Kidney epithelial cell (primary cell): ENCODE results near the gene IQSEC3. TPM values are rescaled to one million over a fixed set of nuclear protein-coding genes. Genes with fewer than 3 reads are reported as not detected.

Experiments used
- DNase-seq: peaks from one replicate; pipeline ENCODE4 v3.0.0-alpha.2; 2010; ENCODE audit warnings: low read depth
- H3K27me3 ChIP-seq: 2 replicates; pipeline ENCODE4 v1.6.0; 2011; ENCODE audit warnings: low read length; ENCODE audit not compliant: control insufficient read depth, insufficient read depth
- H3K36me3 ChIP-seq: 2 replicates; pipeline ENCODE4 v1.5.1; 2011; ENCODE audit warnings: low read length; ENCODE audit not compliant: control insufficient read depth, insufficient read depth
- H3K4me3 ChIP-seq: 2 replicates; pipeline ENCODE4 v1.5.1; 2011; ENCODE audit warnings: low read depth, mild to moderate bottlenecking, control low read depth, low read length
- CTCF ChIP-seq: IDR thresholded peaks from 2 replicates; pipeline ENCODE4 v1.5.1; 2011; ENCODE audit warnings: mild to moderate bottlenecking, moderate library complexity, low read length, control low read depth, inconsistent platforms; ENCODE audit not compliant: insufficient read depth, poor library complexity, severe bottlenecking
- total RNA-seq: library from RNA; depleted of rRNA; stranded (reverse); fragments of >200 nt; gene quantifications from 2 replicates; pipeline ENCODE4 v1.2.3, GENCODE V29; 2015

The IQSEC3 gene
- total RNA-seq, 1 donor from 2014 or later, result 1.0 TPM

DNA sequence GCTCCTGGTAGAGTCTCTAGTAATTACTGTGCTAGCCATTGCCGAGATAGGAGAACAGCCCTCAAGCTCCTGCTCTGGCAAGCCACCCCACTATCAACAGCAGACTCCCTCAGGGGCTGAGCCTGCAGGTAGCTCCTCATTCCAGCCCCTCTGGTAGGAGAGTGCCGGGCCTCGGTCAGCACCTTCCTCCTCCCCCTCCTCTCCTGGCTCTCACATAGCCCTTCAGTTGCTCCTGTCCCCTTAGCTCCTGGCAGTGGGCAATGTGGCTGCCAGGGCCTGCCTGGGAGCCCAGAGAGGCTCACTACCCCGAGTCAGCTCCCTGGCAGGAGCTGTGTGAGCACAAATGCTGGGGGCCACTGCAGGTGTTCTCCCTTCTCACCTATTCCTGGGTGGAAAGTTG, 52.0 kb downstream of the IQSEC3 start:
- Histone ChIP-seq H3K36me3 (no peaks in the 10 kb centered on the region), H3K27me3 (peaks cover 17% of the 10 kb centered on the region), H3K4me3 (no peak overlapping the region)
- DNase-seq, result no peak
- no peak for TF ChIP-seq CTCF

DNA sequence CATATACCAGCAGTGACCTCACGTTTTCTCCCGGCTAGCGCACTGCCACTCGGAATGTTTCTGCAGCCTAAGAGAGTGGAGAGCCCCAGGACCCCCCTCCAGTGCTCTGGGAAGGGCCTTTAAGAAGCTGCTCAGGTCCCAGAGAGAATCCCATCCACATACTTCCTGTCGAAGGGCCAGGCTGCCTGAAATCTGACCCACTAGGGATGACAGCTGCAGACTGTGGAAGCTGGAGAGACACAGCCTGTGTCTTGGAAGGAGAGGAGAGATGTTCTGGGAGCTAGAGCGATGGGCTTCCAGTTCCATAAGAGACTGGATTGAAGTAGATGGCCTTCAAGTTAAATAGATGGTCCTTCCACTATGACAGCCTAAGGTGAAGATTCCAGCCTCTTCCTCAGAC, 54.4 kb downstream of the IQSEC3 start:
- TF ChIP-seq CTCF, result no peak
- no peak overlapping the region for H3K4me3 ChIP-seq
- H3K36me3 ChIP-seq, result no peaks in the 10 kb centered on the region
- no peak for DNase-seq
- H3K27me3 ChIP-seq, result peaks cover 27% of the 10 kb centered on the region

DNA sequence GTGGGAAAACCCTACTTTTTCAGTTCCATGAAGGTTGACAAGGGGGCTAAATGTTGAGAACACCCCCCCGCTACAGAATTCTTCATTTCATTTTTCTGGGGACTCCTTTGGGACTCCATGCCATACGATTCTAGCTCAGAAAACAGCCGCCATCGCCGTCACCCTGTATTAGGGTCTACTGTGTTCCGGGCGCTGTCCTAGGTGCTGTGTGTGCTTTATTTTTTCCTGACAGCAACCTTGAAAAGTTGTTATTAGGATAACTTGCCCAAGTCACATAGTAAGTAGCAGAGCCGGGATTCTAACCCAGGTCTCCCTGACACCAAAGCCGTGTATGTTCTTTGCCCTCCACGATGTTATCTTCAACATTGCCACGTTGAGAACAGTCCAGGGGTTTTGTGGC, 55.1 kb downstream of the IQSEC3 start:
- DNase-seq, result no peak
- TF ChIP-seq CTCF, result no peak
- H3K27me3 ChIP-seq, result peaks cover 31% of the 10 kb centered on the region
- no peaks in the 10 kb centered on the region for H3K36me3 ChIP-seq
- no peak overlapping the region for H3K4me3 ChIP-seq

DNA sequence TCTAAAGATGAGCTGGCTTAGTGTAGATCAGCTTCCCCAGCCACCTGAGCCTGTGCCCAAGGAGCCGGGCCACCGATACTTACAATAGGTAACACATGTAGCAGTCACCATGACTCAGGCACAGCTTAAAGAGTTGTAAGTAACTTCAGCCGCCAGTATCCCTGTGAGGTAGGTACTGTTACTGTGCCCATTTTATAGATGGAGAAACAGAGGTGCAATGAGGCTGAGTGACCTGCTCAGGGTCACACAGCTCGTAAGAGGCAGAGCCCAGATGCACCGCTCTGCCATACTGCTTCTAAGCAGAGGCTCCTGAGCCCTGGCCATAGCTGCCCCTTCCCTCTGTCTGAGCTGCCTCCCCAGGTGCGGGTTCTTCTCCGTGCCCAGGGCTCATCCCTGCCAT, 58.5 kb downstream of the IQSEC3 start:
- no peaks in the 10 kb centered on the region for H3K36me3 ChIP-seq
- no peak overlapping the region for H3K4me3 ChIP-seq
- TF ChIP-seq CTCF, result no peak
- H3K27me3 ChIP-seq, result peaks cover 24% of the 10 kb centered on the region
- DNase-seq, result no peak

DNA sequence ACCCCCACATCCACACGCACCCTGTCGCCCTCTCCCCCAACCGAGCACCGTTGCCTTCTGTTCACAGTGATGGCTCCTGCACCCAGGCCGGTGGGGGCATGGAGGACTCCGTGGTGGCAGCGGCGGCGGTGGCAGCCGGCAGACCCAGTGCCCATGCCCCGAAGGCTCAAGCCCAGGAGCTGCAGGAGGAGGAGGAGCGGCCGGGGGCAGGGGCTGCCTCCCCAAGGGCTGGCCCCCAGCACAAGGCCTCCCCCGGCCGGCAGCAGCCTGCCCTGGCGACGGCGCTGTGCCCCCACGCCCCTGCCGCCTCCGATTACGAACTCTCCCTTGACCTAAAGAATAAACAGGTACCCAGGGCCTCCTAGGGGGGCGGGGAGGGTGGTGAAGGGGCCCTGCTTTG, 59.0 kb downstream of the IQSEC3 start:
- no peak for DNase-seq
- Histone ChIP-seq H3K27me3 (peaks cover 24% of the 10 kb centered on the region), H3K4me3 (no peak overlapping the region), H3K36me3 (no peaks in the 10 kb centered on the region)
- no peak for TF ChIP-seq CTCF

- Histone ChIP-seq H3K4me3 (no peak overlapping the region), H3K27me3 (peaks cover 21% of the 10 kb centered on the region), H3K36me3 (no peaks in the 10 kb centered on the region)
- DNase-seq, result no peak
- TF ChIP-seq CTCF, result no peak
These were observed 61.5 kb downstream of the IQSEC3 start for GRCh38 chr12:128079-128478.
